ENCODE results near the gene GATA6. TPM values are rescaled to one million over a fixed set of nuclear protein-coding genes. Genes with fewer than 3 reads are reported as not detected.

GATA6 gene
- polyA plus RNA-seq, 4 donors, result 25.9 to 109 (median 32.4) TPM

- peak overlapping the region; percentile 35 to 94 (median 86) for H3K4me3 ChIP-seq (ENCODE audit: low read depth in 1 of 3, low read length in 3 of 3)
- WGBS, 3 donors, result 18 to 44% (median 22%) methylated on average over 22 of the region's 22 CpGs
- no peak for FAIRE-seq
- peaks cover 0 to 23% (median 20%) of the 10 kb centered on the region in 3 donors for H3K27me3 ChIP-seq (ENCODE audit: control insufficient read depth in 3 of 3, insufficient read depth in 3 of 3, low read length in 3 of 3)
- peaks cover 0 to 58% (median 0%) of the 10 kb centered on the region in 3 donors for H3K36me3 ChIP-seq (ENCODE audit: control insufficient read depth in 3 of 3, insufficient read depth in 2 of 3, low read depth in 1 of 3, low read length in 3 of 3)
- H3K9me3 ChIP-seq (ENCODE audit: control insufficient read depth in 2 of 2, insufficient read depth in 1 of 2, low read depth in 1 of 2, low read length in 1 of 2), result no peaks in the 10 kb centered on the region
- no peaks in the 10 kb centered on the region for H3K4me1 ChIP-seq (ENCODE audit: control insufficient read depth in 3 of 3, insufficient read depth in 2 of 3, low read depth in 1 of 3, low read length in 2 of 3)
- DNase-seq, result peak; percentile 48 to 54
- peak overlapping the region; percentile 59 to 95 (median 88) for H3K27ac ChIP-seq (ENCODE audit: low read depth in 1 of 3, low read length in 2 of 3)
These were observed 4.0 kb downstream of the GATA6 start for GRCh38 chr18:22173221-22173927.

- H3K27ac ChIP-seq (ENCODE audit: low read depth in 1 of 3, low read length in 2 of 3), result peak overlapping the region; percentile 59 to 95 (median 88)
- DNase-seq, result peak; percentile 64 to 70
These were observed 4.5 kb downstream of the GATA6 start for GRCh38 chr18:22173928-22174301.

DNA sequence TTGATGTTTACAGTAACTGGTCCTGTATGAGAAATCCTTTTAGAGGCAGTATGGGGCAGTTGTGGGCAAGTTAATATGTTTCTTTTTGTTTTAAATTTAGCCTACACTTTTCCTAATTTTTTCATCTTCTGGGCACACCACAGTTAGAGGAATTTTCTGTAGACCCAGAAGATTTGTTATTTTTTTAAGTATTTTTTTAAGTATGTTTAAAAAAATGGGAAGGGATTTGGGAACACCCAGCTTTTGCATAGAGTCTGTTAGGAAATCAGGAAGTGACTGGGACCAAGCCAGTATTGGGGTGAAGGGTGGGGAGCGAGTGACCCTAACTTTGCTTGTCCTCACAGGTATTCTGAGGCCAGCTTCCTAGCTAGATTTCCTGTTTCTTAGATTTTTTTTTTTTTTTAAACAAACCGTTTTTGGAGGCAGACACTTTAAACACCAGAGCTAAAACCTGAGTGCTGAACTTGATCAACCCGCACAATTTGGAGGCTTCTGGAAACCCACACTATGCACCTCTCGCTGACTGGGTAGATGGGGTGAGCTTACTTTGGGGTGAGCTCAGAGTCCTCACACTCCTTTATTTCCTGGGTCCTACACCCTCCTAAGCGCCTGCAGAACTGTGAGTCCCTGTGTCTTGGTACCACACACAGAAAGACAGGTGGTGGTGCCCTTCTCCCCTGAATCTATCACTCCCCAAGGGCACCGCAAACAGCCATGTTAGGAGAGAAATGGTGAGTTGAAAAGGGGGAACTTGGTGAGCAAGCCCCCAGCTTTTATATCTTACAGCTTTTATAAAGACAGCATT is 5.2 kb downstream of the GATA6 start:
- Histone ChIP-seq H3K27ac (ENCODE audit: low read depth in 1 of 3, low read length in 2 of 3) (peak overlapping the region; percentile 78 to 95 (median 88)), H3K4me3 (ENCODE audit: low read depth in 1 of 3, low read length in 3 of 3) (peak overlapping the region in 2 of 3 donors; percentile 86 to 94), H3K9me3 (ENCODE audit: control insufficient read depth in 2 of 2, insufficient read depth in 1 of 2, low read depth in 1 of 2, low read length in 1 of 2) (no peaks in the 10 kb centered on the region), H3K36me3 (ENCODE audit: control insufficient read depth in 3 of 3, insufficient read depth in 2 of 3, low read depth in 1 of 3, low read length in 3 of 3) (peaks cover 0 to 58% (median 0%) of the 10 kb centered on the region in 3 donors), H3K27me3 (ENCODE audit: control insufficient read depth in 3 of 3, insufficient read depth in 3 of 3, low read length in 3 of 3) (peaks cover 0 to 18% (median 15%) of the 10 kb centered on the region in 3 donors), H3K4me1 (ENCODE audit: control insufficient read depth in 3 of 3, insufficient read depth in 2 of 3, low read depth in 1 of 3, low read length in 2 of 3) (no peaks in the 10 kb centered on the region)
- FAIRE-seq, result no peak
- DNase-seq, result peak; percentile 72 to 74
- 6 to 28% (median 13%) methylated on average over 6 of the region's 6 CpGs for WGBS, 3 donors

More at GRCh38 chr18:22173928-22174301, 4.5 kb downstream of the GATA6 start:
- Histone ChIP-seq H3K36me3 (ENCODE audit: control insufficient read depth in 3 of 3, insufficient read depth in 2 of 3, low read depth in 1 of 3, low read length in 3 of 3) (peaks cover 0 to 58% (median 0%) of the 10 kb centered on the region in 3 donors), H3K9me3 (ENCODE audit: control insufficient read depth in 2 of 2, insufficient read depth in 1 of 2, low read depth in 1 of 2, low read length in 1 of 2) (no peaks in the 10 kb centered on the region), H3K4me1 (ENCODE audit: control insufficient read depth in 3 of 3, insufficient read depth in 2 of 3, low read depth in 1 of 3, low read length in 2 of 3) (no peaks in the 10 kb centered on the region), H3K27me3 (ENCODE audit: control insufficient read depth in 3 of 3, insufficient read depth in 3 of 3, low read length in 3 of 3) (peaks cover 0 to 18% (median 17%) of the 10 kb centered on the region in 3 donors), H3K4me3 (ENCODE audit: low read depth in 1 of 3, low read length in 3 of 3) (peak overlapping the region; percentile 35 to 94 (median 86))
- WGBS, 3 donors, result 15 to 47% (median 29%) methylated on average over 6 of the region's 6 CpGs
- no peak for FAIRE-seq

GRCh38 chr18:22175346-22175745 is 6.0 kb downstream of the GATA6 start:
- 9 to 46% (median 30%) methylated on average over 4 of the region's 4 CpGs for WGBS, 3 donors
- FAIRE-seq (no peak), DNase-seq (peak; percentile 56 to 74)
- Histone ChIP-seq H3K9me3 (ENCODE audit: control insufficient read depth in 2 of 2, insufficient read depth in 1 of 2, low read depth in 1 of 2, low read length in 1 of 2) (no peaks in the 10 kb centered on the region), H3K27me3 (ENCODE audit: control insufficient read depth in 3 of 3, insufficient read depth in 3 of 3, low read length in 3 of 3) (peaks cover 0 to 18% (median 12%) of the 10 kb centered on the region in 3 donors), H3K27ac (ENCODE audit: low read depth in 1 of 3, low read length in 2 of 3) (peak overlapping the region; percentile 26 to 88 (median 85)), H3K36me3 (ENCODE audit: control insufficient read depth in 3 of 3, insufficient read depth in 2 of 3, low read depth in 1 of 3, low read length in 3 of 3) (peaks cover 0 to 56% (median 0%) of the 10 kb centered on the region in 3 donors), H3K4me1 (ENCODE audit: control insufficient read depth in 3 of 3, insufficient read depth in 2 of 3, low read depth in 1 of 3, low read length in 2 of 3) (peaks cover 0 to 4% (median 0%) of the 10 kb centered on the region in 3 donors), H3K4me3 (ENCODE audit: low read depth in 1 of 3, low read length in 3 of 3) (peak overlapping the region in 2 of 3 donors; percentile 86 to 94)

DNA sequence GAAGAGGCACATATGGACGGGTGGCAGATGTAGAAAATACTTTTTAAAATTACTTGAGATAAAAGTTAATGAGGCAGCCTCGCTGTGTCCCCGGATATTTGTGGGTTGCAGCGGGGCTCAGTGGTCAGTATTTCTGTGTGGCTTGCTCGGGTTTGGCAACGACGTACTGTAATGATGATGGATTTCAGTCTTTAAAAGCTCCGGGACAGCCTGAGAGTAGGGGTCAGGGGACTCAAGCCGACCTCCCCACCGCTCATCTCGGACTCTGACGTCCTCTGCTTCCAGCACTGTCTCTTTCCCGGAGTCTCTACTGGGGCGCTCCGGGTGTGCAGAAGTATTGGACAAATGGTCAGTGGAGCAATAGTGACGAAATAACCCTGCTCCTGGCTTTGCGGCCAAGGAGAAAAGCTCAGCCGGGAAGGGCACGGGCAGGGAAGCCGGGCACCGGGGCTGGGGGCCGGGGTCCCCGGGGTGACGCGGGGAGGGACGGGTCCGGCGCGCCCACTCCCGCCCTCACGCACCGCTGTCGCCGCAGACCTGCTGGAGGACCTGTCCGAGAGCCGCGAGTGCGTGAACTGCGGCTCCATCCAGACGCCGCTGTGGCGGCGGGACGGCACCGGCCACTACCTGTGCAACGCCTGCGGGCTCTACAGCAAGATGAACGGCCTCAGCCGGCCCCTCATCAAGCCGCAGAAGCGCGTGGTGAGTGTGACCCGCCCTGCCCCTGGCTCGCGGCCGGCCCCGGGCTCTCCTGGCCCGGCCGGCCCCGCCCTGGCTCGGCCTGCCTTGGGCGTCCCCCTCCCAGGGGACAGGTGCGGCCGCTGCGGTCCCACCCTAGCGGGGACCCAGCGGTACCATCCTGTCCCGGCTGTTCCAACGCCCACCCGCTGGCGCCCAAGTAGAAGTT is 7.3 kb downstream of the GATA6 start:
- Histone ChIP-seq H3K27me3 (ENCODE audit: control insufficient read depth in 3 of 3, insufficient read depth in 3 of 3, low read length in 3 of 3) (peaks cover 0 to 18% (median 12%) of the 10 kb centered on the region in 3 donors), H3K9me3 (ENCODE audit: control insufficient read depth in 2 of 2, insufficient read depth in 1 of 2, low read depth in 1 of 2, low read length in 1 of 2) (no peaks in the 10 kb centered on the region), H3K27ac (ENCODE audit: low read depth in 1 of 3, low read length in 2 of 3) (peak overlapping the region; percentile 88 to 95 (median 88)), H3K4me3 (ENCODE audit: low read depth in 1 of 3, low read length in 3 of 3) (peak overlapping the region; percentile 25 to 65 (median 57)), H3K36me3 (ENCODE audit: control insufficient read depth in 3 of 3, insufficient read depth in 2 of 3, low read depth in 1 of 3, low read length in 3 of 3) (peaks cover 0 to 50% (median 0%) of the 10 kb centered on the region in 3 donors), H3K4me1 (ENCODE audit: control insufficient read depth in 3 of 3, insufficient read depth in 2 of 3, low read depth in 1 of 3, low read length in 2 of 3) (peaks cover 0 to 15% (median 0%) of the 10 kb centered on the region in 3 donors)
- FAIRE-seq, result no peak
- peak; percentile 49 to 53 for DNase-seq
- 8 to 19% (median 10%) methylated on average over 66 to 71 of the region's 71 CpGs for WGBS, 3 donors

DNA sequence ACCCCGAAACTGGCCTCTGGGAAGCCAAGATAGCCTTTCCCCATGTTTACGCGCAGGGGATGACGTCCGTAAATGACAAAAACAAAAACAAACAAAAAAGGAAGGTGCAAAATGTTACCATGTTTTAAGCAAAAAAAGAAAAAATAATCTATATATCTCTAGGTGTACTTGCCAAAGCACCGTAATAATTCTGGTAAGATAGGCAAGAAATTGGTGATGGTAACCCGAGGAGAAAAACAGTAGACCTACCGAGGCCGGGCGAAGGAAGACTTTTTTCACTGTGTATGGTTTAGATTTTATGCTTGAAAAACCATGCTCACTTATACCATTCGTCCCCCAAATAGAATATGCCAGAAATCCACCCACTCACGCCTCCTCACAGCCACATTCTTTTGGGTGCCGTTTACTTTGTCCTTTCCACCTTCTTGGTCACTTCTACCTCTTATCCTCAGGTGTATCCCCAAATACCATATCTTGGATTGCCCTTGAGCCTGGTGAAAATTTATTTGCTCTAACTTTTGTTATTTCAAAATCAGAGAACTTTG is 8.0 kb downstream of the GATA6 start:
- Histone ChIP-seq H3K27me3 (ENCODE audit: control insufficient read depth in 3 of 3, insufficient read depth in 3 of 3, low read length in 3 of 3) (peaks cover 0 to 15% (median 9%) of the 10 kb centered on the region in 3 donors), H3K4me1 (ENCODE audit: control insufficient read depth in 3 of 3, insufficient read depth in 2 of 3, low read depth in 1 of 3, low read length in 2 of 3) (peaks cover 0 to 19% (median 0%) of the 10 kb centered on the region in 3 donors), H3K4me3 (ENCODE audit: low read depth in 1 of 3, low read length in 3 of 3) (peak overlapping the region in 2 of 3 donors; percentile 57 to 65), H3K27ac (ENCODE audit: low read depth in 1 of 3, low read length in 2 of 3) (peak overlapping the region; percentile 88 to 95 (median 88)), H3K36me3 (ENCODE audit: control insufficient read depth in 3 of 3, insufficient read depth in 2 of 3, low read depth in 1 of 3, low read length in 3 of 3) (peaks cover 0 to 48% (median 0%) of the 10 kb centered on the region in 3 donors), H3K9me3 (ENCODE audit: control insufficient read depth in 2 of 2, insufficient read depth in 1 of 2, low read depth in 1 of 2, low read length in 1 of 2) (no peaks in the 10 kb centered on the region)
- DNase-seq (peak in 1 of 2 donors; percentile 57), FAIRE-seq (no peak)
- WGBS, 3 donors, result 16 to 53% (median 32%) methylated on average over 13 of the region's 13 CpGs

GRCh38 chr18:22179174-22179573 is 9.8 kb downstream of the GATA6 start:
- Histone ChIP-seq H3K4me1 (ENCODE audit: control insufficient read depth in 3 of 3, insufficient read depth in 2 of 3, low read depth in 1 of 3, low read length in 2 of 3) (peaks cover 0 to 32% (median 2%) of the 10 kb centered on the region in 3 donors), H3K27ac (ENCODE audit: low read depth in 1 of 3, low read length in 2 of 3) (peak overlapping the region; percentile 41 to 94 (median 54)), H3K27me3 (ENCODE audit: control insufficient read depth in 3 of 3, insufficient read depth in 3 of 3, low read length in 3 of 3) (peaks cover 0 to 10% (median 8%) of the 10 kb centered on the region in 3 donors), H3K36me3 (ENCODE audit: control insufficient read depth in 3 of 3, insufficient read depth in 2 of 3, low read depth in 1 of 3, low read length in 3 of 3) (peaks cover 0 to 37% (median 5%) of the 10 kb centered on the region in 3 donors), H3K9me3 (ENCODE audit: control insufficient read depth in 2 of 2, insufficient read depth in 1 of 2, low read depth in 1 of 2, low read length in 1 of 2) (no peaks in the 10 kb centered on the region), H3K4me3 (ENCODE audit: low read depth in 1 of 3, low read length in 3 of 3) (no peak overlapping the region)
- peak; percentile 90 to 93 for DNase-seq
- peak; percentile 75 for FAIRE-seq

Measured in small intestine (tissue), 7 donors.